K562 (cell line): ENCODE measurements around the gene C1QL2. TPM values are rescaled to one million over a fixed set of nuclear protein-coding genes. Genes with fewer than 3 reads are reported as not detected.

Experiments
- ATAC-seq: fragments of 200-7000 bp; cut with Tn5 transposase; 3 replicates; pipeline ENCODE4 v1.9.1; 2020; ENCODE audit warnings: moderate library complexity
- BruUV-seq: library from RNA; stranded (reverse); fragments of 400-500 nt; replicated peaks from 2 replicates; lab custom pipeline; 2021; lab: Mats Ljungman, UMichigan
- CTCF ChIA-PET: fragments of 300-600 bp; formaldehyde crosslinking; extraction: SDS; loops from one replicate; lab custom pipeline; 2021; ENCODE audit warnings: low intra/inter-chr PET ratio; lab: Yijun Ruan, JAX
- POLR2A ChIA-PET: fragments of 300-600, 350-650 bp; sonication (Branson Sonifier 250); formaldehyde crosslinking; extraction: SDS; loops from one replicate; lab custom pipeline; 2021; ENCODE audit warnings: antibody characterized with exemption, inconsistent platforms; lab: Yijun Ruan, JAX
- DNase-seq, 4 experiments: peaks; one replicate each; pipeline versions ENCODE4 v3.0.0 to v3.0.0-alpha.2; 2011 to 2018; ENCODE audit warnings: low spot score in 3 of 4, mixed read lengths in 3 of 4; ENCODE audit errors: extremely low read depth in 1 of 4
- FAIRE-seq: peaks from 2 replicates; lab custom pipeline; 2011; peaks lifted over from hg19 to GRCh38; lab: Jason Lieb, UNC
- H2AFZ ChIP-seq: 2 replicates; pipeline ENCODE4 v1.6.0; 2011; ENCODE audit warnings: low read depth, low read length, control low read depth, inconsistent platforms
- H3K27ac ChIP-seq: fragments of 200-600 bp; 3 replicates; pipeline ENCODE4 v1.8.0; 2011; ENCODE audit warnings: low read depth, mild to moderate bottlenecking, control low read depth, inconsistent platforms, low read length, moderate library complexity, mixed read lengths; ENCODE audit errors: extremely low read depth
- H3K27me3 ChIP-seq, 2 experiments: fragments of 300-600 bp in 1 of 2; 2 replicates in 1 of 2; 3 replicates in 1 of 2; pipeline versions ENCODE4 v1.6.0 to v1.8.0; 2011; ENCODE audit warnings: inconsistent platforms in 2 of 2, low read length in 2 of 2, mild to moderate bottlenecking in 1 of 2, mixed read lengths in 1 of 2, moderate library complexity in 1 of 2; ENCODE audit not compliant: control insufficient read depth in 2 of 2, insufficient read depth in 2 of 2
- H3K36me3 ChIP-seq: fragments of 300-600 bp; 3 replicates; pipeline ENCODE4 v1.8.0; 2011; ENCODE audit warnings: mild to moderate bottlenecking, low read length, inconsistent platforms; ENCODE audit not compliant: control insufficient read depth, insufficient read depth
- H3K4me1 ChIP-seq, 2 experiments: fragments of 200-600 bp in 1 of 2; replicated peaks in 1 of 2; 2 replicates in 1 of 2; 3 replicates in 1 of 2; pipeline versions ENCODE4 v1.5.1 to v1.8.0; 2011; ENCODE audit warnings: inconsistent platforms in 2 of 2, low read length in 2 of 2, mild to moderate bottlenecking in 1 of 2, mixed read lengths in 1 of 2, moderate library complexity in 1 of 2; ENCODE audit not compliant: control insufficient read depth in 2 of 2, insufficient read depth in 2 of 2
- H3K4me2 ChIP-seq: 2 replicates; pipeline ENCODE4 v1.6.1; 2011; ENCODE audit warnings: low read length, control low read depth, inconsistent platforms, mixed read lengths; ENCODE audit not compliant: insufficient read depth
- H3K4me3 ChIP-seq: fragments of 200-600 bp; sonication (generic), shearing (Covaris generic); 2 replicates; pipeline ENCODE4 v1.5.1; 2016; ENCODE audit warnings: control low read depth, inconsistent platforms
- H3K79me2 ChIP-seq: fragments of 200-600 bp; 3 replicates; pipeline ENCODE4 v1.8.0; 2011; ENCODE audit warnings: low read length, inconsistent platforms; ENCODE audit not compliant: control insufficient read depth, insufficient read depth
- H3K9ac ChIP-seq, 2 experiments: 2 replicates each; pipeline versions ENCODE4 v1.6.0 to v1.6.1; 2011; ENCODE audit warnings: low read depth in 2 of 2, low read length in 2 of 2, control low read depth in 1 of 2, inconsistent platforms in 1 of 2, mild to moderate bottlenecking in 1 of 2, mixed read lengths in 1 of 2; ENCODE audit not compliant: insufficient read depth in 1 of 2
- H3K9me1 ChIP-seq: one replicate; pipeline ENCODE4 v1.6.0; 2011; ENCODE audit warnings: inconsistent platforms, mild to moderate bottlenecking, low read length, moderate library complexity; ENCODE audit not compliant: control insufficient read depth, insufficient read depth
- H3K9me3 ChIP-seq: replicated peaks from 2 replicates; pipeline ENCODE4 v1.5.1; 2011; ENCODE audit warnings: low read depth, low read length, inconsistent platforms; ENCODE audit not compliant: control insufficient read depth, insufficient read depth
- H4K20me1 ChIP-seq: replicated peaks from 2 replicates; pipeline ENCODE4 v1.6.1; 2011; ENCODE audit warnings: low read length, inconsistent platforms, mixed read lengths; ENCODE audit not compliant: control insufficient read depth, insufficient read depth
- BDP1 ChIP-seq: IDR thresholded peaks from 3 replicates; pipeline ENCODE4 v1.6.1; 2011; ENCODE audit not compliant: insufficient read length, insufficient read depth
- CHD2 ChIP-seq: IDR thresholded peaks from 2 replicates; pipeline ENCODE4 v1.6.1; 2011; ENCODE audit warnings: low read depth, low read length
- KAT8 ChIP-seq: fragments of 450-650 bp; IDR thresholded peaks from 2 replicates; pipeline ENCODE4 v1.6.1; 2016; ENCODE audit warnings: low read depth, mild to moderate bottlenecking
- LCOR ChIP-seq: sonication (generic); formaldehyde crosslinking; IDR thresholded peaks from 2 replicates; pipeline ENCODE4 v1.8.0; 2022; ENCODE audit warnings: mild to moderate bottlenecking, missing genetic modification reagents
- NR2F6 ChIP-seq: fragments of 450-650 bp; formaldehyde crosslinking; IDR thresholded peaks from 2 replicates; pipeline ENCODE4 v1.4.0; 2020; ENCODE audit warnings: mild to moderate bottlenecking
- PML ChIP-seq: IDR thresholded peaks from 2 replicates; pipeline ENCODE4 v1.6.1; 2012; ENCODE audit warnings: low read length, inconsistent platforms
- TFAM ChIP-seq: fragments of 250-450 bp; sonication (Bioruptor Pico); conservative IDR thresholded peaks from 2 replicates; pipeline ENCODE4 v1.5.0; 2021; ENCODE audit warnings: mild to moderate bottlenecking, moderate library complexity
- ZKSCAN3 ChIP-seq: fragments of 250-450 bp; sonication (Bioruptor Pico); IDR thresholded peaks from 2 replicates; pipeline ENCODE4 v1.4.0; 2020
- ZNF584 ChIP-seq: fragments of 200-800 bp; sonication (Bioruptor generic); IDR thresholded peaks from 2 replicates; pipeline ENCODE4 v1.6.1; 2016; ENCODE audit warnings: low read depth, mild to moderate bottlenecking, missing genetic modification characterization, missing compliant biosample characterization
- WGBS: fragments of 100-300 bp; shearing (Covaris generic); methylation state at CpG from one replicate; pipeline ENCODE4 v1.1.6; 2016; ENCODE audit warnings: low coverage, mixed read lengths; ENCODE audit not compliant: insufficient coverage; ENCODE audit errors: missing lambda C conversion rate; 5-methylcytosine and 5-hydroxymethylcytosine counted together
- in situ Hi-C: fragments of 300-500 bp; cut with MboI; formaldehyde crosslinking; loops from 4 replicates; pipeline ENCODE4 v1.15.0; 2018; ENCODE audit warnings: inconsistent platforms, mixed read lengths
- intact Hi-C: fragments of 100-400 bp; cut with micrococcal nuclease; formaldehyde crosslinking; loops from 2 replicates; pipeline ENCODE4 v1.14.2; 2022
- polyA plus RNA-seq, 8 experiments: library from polyadenylated mRNA; depleted of rRNA in 4 of 8; stranded (reverse) in 5 of 8; unstranded in 3 of 8; fragments of >200 nt; fragmentation: Nextera tagmentation in 2 of 8; fragmentation: Illumina TruSeq in 1 of 8; extraction: Ambion mirVana in 2 of 8; extraction: Trizol in 1 of 8; gene quantifications; 2 replicates each; pipeline versions ENCODE4 v1.2.1 to v1.2.3, GENCODE V29; 2011 to 2014; ENCODE audit warnings: inconsistent platforms in 1 of 8, missing spikeins in 1 of 8
- total RNA-seq, 7 experiments: library from RNA; depleted of rRNA in 6 of 7; stranded (reverse); fragments of >200 nt in 6 of 7; fragmentation: Illumina TruSeq in 2 of 7; extraction: Trizol in 2 of 7; gene quantifications; 2 replicates each; pipeline versions ENCODE4 v1.2.1 to v1.2.3, GENCODE V29; 2011 to 2021; ENCODE audit warnings: low replicate concordance in 1 of 7
- TF ChIP-seq, protein P1 (sequence below): sonication (generic); formaldehyde crosslinking; IDR thresholded peaks from 2 replicates; pipeline ENCODE4 v1.8.0; 2023; ENCODE audit warnings: mild to moderate bottlenecking, missing genetic modification reagents
- TF ChIP-seq, protein P2 (sequence below): fragments of 250-450 bp; sonication (Bioruptor Pico); IDR thresholded peaks from 2 replicates; pipeline ENCODE4 v1.8.0; 2022; ENCODE audit warnings: inconsistent platforms, mild to moderate bottlenecking, moderate library complexity, borderline replicate concordance

C1QL2 gene
- total and polyA plus RNA-seq, 9 of the 15 experiments (the other 6 are each of a cell fraction or from before 2014, with no cell fraction given): not detected

DNA sequence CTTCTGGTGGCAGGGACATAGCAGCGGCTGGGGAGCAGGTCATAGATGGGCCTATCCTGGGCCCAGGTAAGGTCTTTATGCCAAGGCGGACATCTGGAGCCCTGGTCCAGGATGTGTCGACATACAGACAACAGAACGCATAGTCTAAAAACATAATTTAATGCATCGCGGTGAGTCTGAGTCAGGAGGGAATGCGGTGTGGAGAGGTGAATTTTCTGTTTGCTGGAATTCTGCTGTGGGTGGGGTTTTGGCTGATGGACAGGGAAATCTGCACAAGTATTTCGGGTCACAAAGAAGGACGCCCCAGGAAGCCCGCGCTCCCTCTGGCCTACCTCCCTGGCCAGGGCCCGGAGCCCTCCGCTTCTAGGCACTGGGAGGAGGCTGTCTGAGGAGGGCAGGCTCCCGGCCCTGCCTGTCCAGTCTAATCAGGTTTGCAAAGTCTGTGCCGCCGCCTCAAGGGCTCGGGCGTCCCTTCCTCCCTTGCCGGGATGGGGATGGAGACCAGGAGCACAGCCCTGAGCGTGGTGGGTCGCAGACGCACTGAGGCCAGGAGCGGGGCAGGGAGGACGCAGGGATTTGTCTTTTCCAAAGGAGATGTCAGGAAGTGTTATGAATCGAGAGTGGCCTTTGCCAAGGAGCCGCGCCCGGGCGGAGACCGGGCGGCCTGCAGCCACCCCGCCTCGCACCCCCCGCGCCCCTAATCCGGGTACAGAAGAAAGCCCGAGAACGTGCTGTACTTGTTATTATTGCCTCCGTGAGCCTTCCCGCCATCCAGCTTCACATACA, 2.3 kb downstream of the C1QL2 start:
- Histone ChIP-seq H2AFZ (no peak overlapping the region), H3K9me1 (no peaks in the 10 kb centered on the region), H3K4me2 (no peak overlapping the region), H3K9me3 (no peaks in the 10 kb centered on the region), H3K9ac (no peak overlapping the region), H4K20me1 (peaks cover 9% of the 10 kb centered on the region; the same call in 1 of the 2 replicates), H3K4me3 (no peak overlapping the region), H3K79me2 (no peaks in the 10 kb centered on the region), H3K4me1 (peaks cover 0 to 6% of the 10 kb centered on the region in 2 experiments; a peak in 2 of 5 replicates), H3K27me3 (peaks cover 20 to 57% of the 10 kb centered on the region in 2 experiments; a peak in 4 of 5 replicates), H3K36me3 (no peaks in the 10 kb centered on the region), H3K27ac (no peak overlapping the region)
- ATAC-seq (no peak; the same call in 2 of the 3 replicates), FAIRE-seq (no peak), DNase-seq (no peak)
- WGBS: 2% methylated on average over 35 of the region's 40 CpGs
- POLR2A ChIA-PET: no interaction called here
- in situ Hi-C loops (no loop called here), intact Hi-C loops (no loop called here)
- CTCF ChIA-PET: no interaction called here
- TF ChIP-seq, protein P1, sequence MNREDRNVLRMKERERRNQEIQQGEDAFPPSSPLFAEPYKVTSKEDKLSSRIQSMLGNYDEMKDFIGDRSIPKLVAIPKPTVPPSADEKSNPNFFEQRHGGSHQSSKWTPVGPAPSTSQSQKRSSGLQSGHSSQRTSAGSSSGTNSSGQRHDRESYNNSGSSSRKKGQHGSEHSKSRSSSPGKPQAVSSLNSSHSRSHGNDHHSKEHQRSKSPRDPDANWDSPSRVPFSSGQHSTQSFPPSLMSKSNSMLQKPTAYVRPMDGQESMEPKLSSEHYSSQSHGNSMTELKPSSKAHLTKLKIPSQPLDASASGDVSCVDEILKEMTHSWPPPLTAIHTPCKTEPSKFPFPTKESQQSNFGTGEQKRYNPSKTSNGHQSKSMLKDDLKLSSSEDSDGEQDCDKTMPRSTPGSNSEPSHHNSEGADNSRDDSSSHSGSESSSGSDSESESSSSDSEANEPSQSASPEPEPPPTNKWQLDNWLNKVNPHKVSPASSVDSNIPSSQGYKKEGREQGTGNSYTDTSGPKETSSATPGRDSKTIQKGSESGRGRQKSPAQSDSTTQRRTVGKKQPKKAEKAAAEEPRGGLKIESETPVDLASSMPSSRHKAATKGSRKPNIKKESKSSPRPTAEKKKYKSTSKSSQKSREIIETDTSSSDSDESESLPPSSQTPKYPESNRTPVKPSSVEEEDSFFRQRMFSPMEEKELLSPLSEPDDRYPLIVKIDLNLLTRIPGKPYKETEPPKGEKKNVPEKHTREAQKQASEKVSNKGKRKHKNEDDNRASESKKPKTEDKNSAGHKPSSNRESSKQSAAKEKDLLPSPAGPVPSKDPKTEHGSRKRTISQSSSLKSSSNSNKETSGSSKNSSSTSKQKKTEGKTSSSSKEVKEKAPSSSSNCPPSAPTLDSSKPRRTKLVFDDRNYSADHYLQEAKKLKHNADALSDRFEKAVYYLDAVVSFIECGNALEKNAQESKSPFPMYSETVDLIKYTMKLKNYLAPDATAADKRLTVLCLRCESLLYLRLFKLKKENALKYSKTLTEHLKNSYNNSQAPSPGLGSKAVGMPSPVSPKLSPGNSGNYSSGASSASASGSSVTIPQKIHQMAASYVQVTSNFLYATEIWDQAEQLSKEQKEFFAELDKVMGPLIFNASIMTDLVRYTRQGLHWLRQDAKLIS (CRISPR knock-in tag): no peak
- TF ChIP-seq ZKSCAN3: no peak
- no peak for TF ChIP-seq BDP1
- no peak for TF ChIP-seq NR2F6 (CRISPR knock-in tag)
- TF ChIP-seq KAT8: no peak
- TF ChIP-seq CHD2: no peak
- no peak for TF ChIP-seq ZNF584 (CRISPR knock-in tag)
- TF ChIP-seq PML: no peak
- TF ChIP-seq LCOR (CRISPR knock-in tag): no peak
- TF ChIP-seq, protein P2, sequence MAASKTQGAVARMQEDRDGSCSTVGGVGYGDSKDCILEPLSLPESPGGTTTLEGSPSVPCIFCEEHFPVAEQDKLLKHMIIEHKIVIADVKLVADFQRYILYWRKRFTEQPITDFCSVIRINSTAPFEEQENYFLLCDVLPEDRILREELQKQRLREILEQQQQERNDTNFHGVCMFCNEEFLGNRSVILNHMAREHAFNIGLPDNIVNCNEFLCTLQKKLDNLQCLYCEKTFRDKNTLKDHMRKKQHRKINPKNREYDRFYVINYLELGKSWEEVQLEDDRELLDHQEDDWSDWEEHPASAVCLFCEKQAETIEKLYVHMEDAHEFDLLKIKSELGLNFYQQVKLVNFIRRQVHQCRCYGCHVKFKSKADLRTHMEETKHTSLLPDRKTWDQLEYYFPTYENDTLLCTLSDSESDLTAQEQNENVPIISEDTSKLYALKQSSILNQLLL (CRISPR knock-in tag): no peak
- TF ChIP-seq TFAM (CRISPR knock-in tag): no peak
- BruUV-seq: no TSS peak
